BE2C (cell line): ENCODE data around the gene WNT7A.

Experiments
- DNase-seq: peaks from one replicate; pipeline ENCODE4 v3.0.0-alpha.2; 2020
- H3K27me3 ChIP-seq: fragments of 250-450 bp; sonication (Bioruptor Pico); 2 replicates; pipeline ENCODE4 v1.5.1; 2020; ENCODE audit warnings: mild to moderate bottlenecking
- H3K36me3 ChIP-seq: fragments of 250-450 bp; sonication (Bioruptor Pico); 2 replicates; pipeline ENCODE4 v1.5.1; 2020; ENCODE audit warnings: mild to moderate bottlenecking
- H3K4me1 ChIP-seq: fragments of 250-450 bp; sonication (Bioruptor Pico); 2 replicates; pipeline ENCODE4 v1.5.1; 2020
- H3K4me3 ChIP-seq: 2 replicates; pipeline ENCODE4 v1.5.1; 2011; ENCODE audit warnings: low read depth, low read length
- H3K9me3 ChIP-seq: fragments of 250-450 bp; sonication (Bioruptor Pico); 2 replicates; pipeline ENCODE4 v1.5.1; 2020
- TF ChIP-seq, protein P1 (sequence below): IDR thresholded peaks from 2 replicates; pipeline ENCODE4 v1.5.1; 2012; ENCODE audit warnings: mild to moderate bottlenecking, low read depth, low read length

Gene WNT7A

DNA sequence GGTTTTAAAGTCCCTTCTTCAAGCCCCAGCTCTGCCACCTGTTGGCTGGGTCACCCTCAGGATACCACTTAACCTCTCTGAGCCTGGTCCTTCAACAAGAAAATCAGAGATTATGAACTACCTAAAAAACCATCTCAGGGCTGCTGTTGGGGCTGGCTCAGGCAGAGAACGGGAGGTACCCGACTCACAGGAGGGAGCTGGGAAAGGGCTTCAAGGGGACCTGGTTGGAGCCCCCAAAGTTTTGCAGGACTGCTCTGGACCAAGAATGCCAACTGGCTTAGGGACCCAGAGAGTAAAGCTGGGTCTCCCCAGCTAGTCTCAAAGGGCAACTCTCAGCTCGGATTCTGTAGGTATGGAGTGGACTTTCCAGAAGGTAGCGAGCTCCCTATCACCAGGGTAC is 41.5 kb downstream of the WNT7A start:
- Histone ChIP-seq H3K9me3 (no peaks in the 10 kb centered on the region), H3K27me3 (no peaks in the 10 kb centered on the region), H3K36me3 (no peaks in the 10 kb centered on the region), H3K4me1 (no peaks in the 10 kb centered on the region), H3K4me3 (no peak overlapping the region)
- TF ChIP-seq, protein P1, sequence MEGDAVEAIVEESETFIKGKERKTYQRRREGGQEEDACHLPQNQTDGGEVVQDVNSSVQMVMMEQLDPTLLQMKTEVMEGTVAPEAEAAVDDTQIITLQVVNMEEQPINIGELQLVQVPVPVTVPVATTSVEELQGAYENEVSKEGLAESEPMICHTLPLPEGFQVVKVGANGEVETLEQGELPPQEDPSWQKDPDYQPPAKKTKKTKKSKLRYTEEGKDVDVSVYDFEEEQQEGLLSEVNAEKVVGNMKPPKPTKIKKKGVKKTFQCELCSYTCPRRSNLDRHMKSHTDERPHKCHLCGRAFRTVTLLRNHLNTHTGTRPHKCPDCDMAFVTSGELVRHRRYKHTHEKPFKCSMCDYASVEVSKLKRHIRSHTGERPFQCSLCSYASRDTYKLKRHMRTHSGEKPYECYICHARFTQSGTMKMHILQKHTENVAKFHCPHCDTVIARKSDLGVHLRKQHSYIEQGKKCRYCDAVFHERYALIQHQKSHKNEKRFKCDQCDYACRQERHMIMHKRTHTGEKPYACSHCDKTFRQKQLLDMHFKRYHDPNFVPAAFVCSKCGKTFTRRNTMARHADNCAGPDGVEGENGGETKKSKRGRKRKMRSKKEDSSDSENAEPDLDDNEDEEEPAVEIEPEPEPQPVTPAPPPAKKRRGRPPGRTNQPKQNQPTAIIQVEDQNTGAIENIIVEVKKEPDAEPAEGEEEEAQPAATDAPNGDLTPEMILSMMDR = no peak
- DNase-seq = no peak

DNA sequence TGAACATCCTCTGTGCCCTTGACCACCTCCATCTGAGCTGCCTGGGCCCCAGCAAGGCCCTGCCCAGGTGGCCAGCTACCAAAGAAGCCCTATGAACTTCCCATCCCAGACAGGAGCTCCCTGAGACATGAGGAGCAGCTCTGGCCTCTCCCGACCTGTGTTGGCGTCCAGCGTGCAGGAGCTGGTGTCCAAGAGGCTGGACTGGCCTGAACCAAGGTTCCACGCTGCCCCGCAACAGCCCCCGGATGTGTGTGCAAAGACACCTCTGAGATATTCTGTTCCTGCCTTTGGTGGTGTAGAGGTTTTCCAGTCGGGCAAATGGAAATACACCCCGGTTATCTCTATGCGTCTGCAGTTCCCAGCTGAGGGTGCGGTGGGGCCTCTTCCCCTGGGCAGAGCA is 42.1 kb downstream of the WNT7A start:
- Histone ChIP-seq H3K36me3 (no peaks in the 10 kb centered on the region), H3K27me3 (no peaks in the 10 kb centered on the region), H3K9me3 (no peaks in the 10 kb centered on the region), H3K4me1 (no peaks in the 10 kb centered on the region), H3K4me3 (no peak overlapping the region)
- DNase-seq = no peak
- TF ChIP-seq, protein P1 = no peak

- TF ChIP-seq, protein P1 = no peak
Measured at GRCh38 chr3:13836658-13837587, 42.9 kb downstream of the WNT7A start.

DNA sequence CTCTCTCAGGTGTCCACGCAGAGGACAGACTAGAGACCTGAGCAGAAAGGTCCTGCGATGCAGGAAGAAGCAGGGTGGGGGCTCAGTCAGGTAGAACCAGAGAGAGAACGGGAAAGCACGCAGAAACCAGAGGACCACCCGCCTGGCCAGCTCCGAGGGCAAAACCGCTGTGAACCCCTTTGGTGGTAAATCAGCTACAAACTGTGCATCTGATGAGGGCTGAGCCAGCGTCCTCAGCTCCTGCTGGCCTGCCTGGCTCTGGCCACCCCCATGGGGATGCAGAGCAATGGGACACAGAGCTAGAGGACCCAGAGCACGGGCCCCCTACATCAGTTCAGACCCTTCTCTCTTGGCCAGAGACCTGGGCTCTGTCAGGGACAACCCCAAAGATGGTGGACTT is 44.6 kb downstream of the WNT7A start:
- no peaks in the 10 kb centered on the region for H3K4me1 ChIP-seq
- TF ChIP-seq, protein P1 = no peak
- H3K27me3 ChIP-seq = no peaks in the 10 kb centered on the region
- H3K36me3 ChIP-seq = no peaks in the 10 kb centered on the region
- no peak for DNase-seq
- no peaks in the 10 kb centered on the region for H3K9me3 ChIP-seq
- H3K4me3 ChIP-seq = no peak overlapping the region

More at GRCh38 chr3:13836658-13837587, 42.9 kb downstream of the WNT7A start:
- H3K27me3 ChIP-seq = no peaks in the 10 kb centered on the region
- no peak for DNase-seq
- no peaks in the 10 kb centered on the region for H3K4me1 ChIP-seq
- no peak overlapping the region for H3K4me3 ChIP-seq
- no peaks in the 10 kb centered on the region for H3K9me3 ChIP-seq
- no peaks in the 10 kb centered on the region for H3K36me3 ChIP-seq

DNA sequence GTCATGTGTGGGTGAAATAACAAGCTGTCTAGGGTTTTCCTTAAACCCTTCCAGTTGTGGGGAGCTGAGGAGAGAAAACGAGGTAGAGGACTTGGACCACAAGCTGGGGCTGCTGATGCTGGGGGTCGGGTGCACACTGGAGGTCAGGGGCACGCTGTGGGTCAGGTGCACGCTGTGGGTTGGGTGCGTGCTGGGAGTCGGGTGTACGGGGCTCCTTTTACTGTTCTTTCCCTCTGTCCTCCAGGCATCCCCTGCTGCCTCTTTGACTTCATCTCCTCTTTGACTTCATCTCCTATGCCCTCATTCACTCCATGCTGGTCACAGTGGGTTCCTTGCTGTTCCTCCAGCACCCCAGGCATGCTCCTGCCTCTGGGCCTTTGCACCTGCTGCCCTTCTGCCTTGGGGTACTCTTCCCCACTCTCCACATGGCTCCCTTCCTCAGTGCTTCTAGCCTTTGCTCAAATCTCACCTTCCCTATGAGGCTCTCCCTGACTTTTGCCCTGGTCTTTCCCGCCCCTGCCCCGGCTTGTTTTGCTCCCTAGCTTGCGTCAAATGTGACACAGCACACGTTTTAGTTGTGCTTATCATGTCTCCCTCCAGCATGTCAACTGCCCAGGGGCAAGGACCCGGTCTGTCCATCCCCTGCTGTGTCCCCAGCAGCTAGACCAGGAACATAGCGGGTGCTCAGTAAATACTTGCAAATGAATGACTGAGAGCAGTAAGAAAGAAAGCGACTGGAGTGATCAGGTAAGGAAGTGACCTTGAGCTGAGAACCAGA is 45.4 kb downstream of the WNT7A start:
- Histone ChIP-seq H3K9me3 (no peaks in the 10 kb centered on the region), H3K4me3 (no peak overlapping the region), H3K27me3 (no peaks in the 10 kb centered on the region), H3K36me3 (no peaks in the 10 kb centered on the region), H3K4me1 (no peaks in the 10 kb centered on the region)
- TF ChIP-seq, protein P1 = no peak
- no peak for DNase-seq
